ENCODE data around the gene DNAI7.

GRCh38 chr12:25213338-25213737 is 18.4 kb upstream of the DNAI7 start:
- TF ChIP-seq CTCF (conservative IDR thresholded peaks at IDR 0.05) = no peak
- TF ChIP-seq ZFX (IDR thresholded peaks at IDR 0.05) = no peak

All from C4-2B (cell line).